Prostate gland (tissue), 2 donors: Measurements from ENCODE around the gene TFF2. TPM values are rescaled to one million over a fixed set of nuclear protein-coding genes. Genes with fewer than 3 reads are reported as not detected.

Experiments
- DNase-seq: peaks from one replicate; pipeline ENCODE4 v3.0.0-alpha.2; 2019; ENCODE audit warnings: low spot score
- H3K27ac ChIP-seq, 2 donors: fragments of 200-600 bp; sonication (generic); 2 replicates each; pipeline ENCODE4 v1.5.1; 2017 to 2019
- H3K27me3 ChIP-seq: fragments of 200-600 bp; sonication (generic); replicated peaks from 2 replicates; pipeline ENCODE4 v1.5.1; 2019; ENCODE audit not compliant: insufficient read depth
- H3K36me3 ChIP-seq, 2 donors: fragments of 200-600 bp; sonication (generic); 1 replicate in 1 of 2; 2 replicates in 1 of 2; pipeline versions ENCODE4 v1.5.1 to v1.8.1; 2017 to 2019
- H3K4me1 ChIP-seq: fragments of 200-600 bp; sonication (generic); replicated peaks from 2 replicates; pipeline ENCODE4 v1.5.1; 2019
- H3K4me3 ChIP-seq, 2 donors: fragments of 200-600 bp; sonication (generic); 2 replicates each; pipeline ENCODE4 v1.5.1; 2017 to 2019
- H3K9me3 ChIP-seq: fragments of 200-600 bp; sonication (generic); 2 replicates; pipeline ENCODE4 v1.5.1; 2017
- CTCF ChIP-seq, 4 experiments: fragments of 200-600 bp in 2 of 4; fragments of 450-650 bp in 2 of 4; sonication (generic) in 2 of 4; IDR thresholded peaks; 1 replicate in 3 of 4; 2 replicates in 1 of 4; pipeline ENCODE4 v1.5.1; 2016 to 2019; ENCODE audit warnings: antibody characterized with exemption in 4 of 4, mild to moderate bottlenecking in 2 of 4, moderate library complexity in 2 of 4
- POLR2A ChIP-seq: fragments of 450-650 bp; IDR thresholded peaks from one replicate; pipeline ENCODE4 v1.6.1; 2016; ENCODE audit warnings: antibody characterized with exemption, mild to moderate bottlenecking
- POLR2AphosphoS5 ChIP-seq: sonication (generic); formaldehyde crosslinking; IDR thresholded peaks from one replicate; pipeline ENCODE4 v1.6.1; 2017; ENCODE audit warnings: antibody characterized with exemption
- WGBS: methylation state at CpG from one replicate; pipeline ENCODE4 v1.1.5; 2018; 5-methylcytosine and 5-hydroxymethylcytosine counted together
- intact Hi-C: fragments of 100-400 bp; cut with DNase I; formaldehyde crosslinking; loops from one replicate; pipeline ENCODE4 v1.14.2; 2022
- total RNA-seq, 2 donors: library from RNA; depleted of rRNA; stranded (reverse); fragments of >200 nt; gene quantifications; one replicate each; pipeline ENCODE4 v1.1.0, GENCODE V29; 2016

TFF2 gene
- total RNA-seq, result not detected

- DNase-seq, result no peak
- H3K27me3 ChIP-seq, result no peaks in the 10 kb centered on the region
- H3K27ac ChIP-seq, result no peak within 1 kb of the TSS
- TF ChIP-seq CTCF (IDR thresholded peaks at IDR 0.05) (no peak), POLR2A (no peak), POLR2AphosphoS5 (no peak)
- no peaks in the 10 kb centered on the region for H3K36me3 ChIP-seq
- H3K4me1 ChIP-seq, result no peaks in the 10 kb centered on the region
- intact Hi-C loops, result no loop called here
- 52% methylated on average over 13 of the region's 13 CpGs for WGBS
- H3K9me3 ChIP-seq, result no peaks in the 10 kb centered on the region
- no peak within 1 kb of the TSS for H3K4me3 ChIP-seq
These were observed at the start of gene TFF2 for GRCh38 chr21:42350927-42351426. Gene TFF2 (minus strand): TSS chr21:42350994. CDS start chr21:42350957, 37 bp downstream.

GRCh38 chr21:42400525-42400924 lies 49.7 kb upstream of the TFF2 start:
- no peak for DNase-seq
- intact Hi-C loops, result no loop called here
- TF ChIP-seq POLR2AphosphoS5 (no peak), CTCF (IDR thresholded peaks at IDR 0.05) (no peak), POLR2A (no peak)
- Histone ChIP-seq H3K9me3 (no peaks in the 10 kb centered on the region), H3K36me3 (no peaks in the 10 kb centered on the region), H3K27me3 (no peaks in the 10 kb centered on the region), H3K4me1 (no peaks in the 10 kb centered on the region), H3K27ac (no peak overlapping the region), H3K4me3 (no peak overlapping the region)
- 73% methylated on average over 4 of the region's 4 CpGs for whole genome bisulfite sequencing

GRCh38 chr21:42398436-42399028 lies 47.7 kb upstream of the TFF2 start:
- Histone ChIP-seq H3K36me3 (no peaks in the 10 kb centered on the region), H3K9me3 (no peaks in the 10 kb centered on the region), H3K4me1 (no peaks in the 10 kb centered on the region), H3K4me3 (no peak overlapping the region), H3K27ac (no peak overlapping the region), H3K27me3 (no peaks in the 10 kb centered on the region)
- TF ChIP-seq CTCF (IDR thresholded peaks at IDR 0.05) (no peak), POLR2A (no peak), POLR2AphosphoS5 (no peak)
- intact Hi-C loops, result no loop called here
- DNase-seq, result no peak
- 66% methylated on average over 12 of the region's 12 CpGs for WGBS

- H3K9me3 ChIP-seq, result no peaks in the 10 kb centered on the region
- H3K27me3 ChIP-seq, result no peaks in the 10 kb centered on the region
- no peaks in the 10 kb centered on the region for H3K36me3 ChIP-seq
- DNase-seq, result no peak
- 85% methylated on average over 14 of the region's 14 CpGs for WGBS
- no peaks in the 10 kb centered on the region for H3K4me1 ChIP-seq
- intact Hi-C loops, result no loop called here
- H3K4me3 ChIP-seq, result no peak overlapping the region
- no peak overlapping the region for H3K27ac ChIP-seq
- no peak for TF ChIP-seq POLR2A
- TF ChIP-seq POLR2AphosphoS5, result no peak
- TF ChIP-seq CTCF (IDR thresholded peaks at IDR 0.05), result no peak
These were observed 47.1 kb upstream of the TFF2 start for GRCh38 chr21:42397746-42398394.
